Measurements from ENCODE around the gene FDX2. TPM values are rescaled to one million over a fixed set of nuclear protein-coding genes. Genes with fewer than 3 reads are reported as not detected.

The FDX2 gene
- total and polyA plus RNA-seq, 2 of the 13 experiments (the other 11 are each of a cell fraction or from before 2014, with no cell fraction given) = 21.0 to 24.7 TPM

- TF ChIP-seq BRF2 (CRISPR knock-in tag; IDR thresholded peaks at IDR 0.05) (no peak), IRF1 (CRISPR knock-in tag; IDR thresholded peaks at IDR 0.05; ENCODE audit: low read depth) (no peak), AFF4 (CRISPR knock-in tag; IDR thresholded peaks at IDR 0.05) (no peak), ZNF256 (CRISPR knock-in tag; conservative IDR thresholded peaks at IDR 0.05) (no peak), CSRNP1 (CRISPR knock-in tag; IDR thresholded peaks at IDR 0.05) (no peak), POLR2AphosphoS5 (IDR thresholded peaks at IDR 0.05; ENCODE audit: low read depth, low read length) (peak; percentile 27; the same call in 1 of the 2 replicates), ZNF772 (CRISPR knock-in tag; IDR thresholded peaks at IDR 0.05) (no peak; the same call in 1 of the 2 replicates), ZNF333 (CRISPR knock-in tag; IDR thresholded peaks at IDR 0.05; ENCODE audit: borderline replicate concordance) (no peak), ZNF225 (CRISPR knock-in tag; IDR thresholded peaks at IDR 0.05) (no peak), SSRP1 (CRISPR knock-in tag; IDR thresholded peaks at IDR 0.05) (no peak), ZNF580 (CRISPR knock-in tag; IDR thresholded peaks at IDR 0.05; ENCODE audit: borderline replicate concordance, low read depth) (0 out of 2 replicates have a peak, but pooled peaks have one; percentile 23), NR3C1 (CRISPR knock-in tag; IDR thresholded peaks at IDR 0.05) (no peak), NFIB (CRISPR knock-in tag; IDR thresholded peaks at IDR 0.05; ENCODE audit: borderline replicate concordance) (no peak), HOXD1 (CRISPR knock-in tag; IDR thresholded peaks at IDR 0.05) (no peak), TMF1 (CRISPR knock-in tag; IDR thresholded peaks at IDR 0.05; ENCODE audit: low read depth) (no peak), AKNA (CRISPR knock-in tag; IDR thresholded peaks at IDR 0.05; ENCODE audit: borderline replicate concordance) (no peak)
Measured at GRCh38 chr19:10332158-10332964, 16.5 kb upstream of the FDX2 start (continued).
